Ectodermal cell (in vitro differentiated cells): ENCODE measurements around the gene GPR149. TPM values are rescaled to one million over a fixed set of nuclear protein-coding genes. Genes with fewer than 3 reads are reported as not detected.
"Not testable (repeated sequence)": the region's sequence is repeated elsewhere in the genome, so short reads cannot be mapped to it uniquely, and the experiment has no call there.

ENCODE experiments used
- H3K27ac ChIP-seq: 2 replicates; pipeline ENCODE4 v1.7.0; 2013; ENCODE audit warnings: mild to moderate bottlenecking, low read depth, low read length; ENCODE audit not compliant: insufficient read depth, poor library complexity, severe bottlenecking
- H3K27me3 ChIP-seq: 2 replicates; pipeline ENCODE4 v1.7.0; 2013; ENCODE audit warnings: mild to moderate bottlenecking, low read length; ENCODE audit not compliant: insufficient read depth, control insufficient read depth, poor library complexity, severe bottlenecking
- H3K36me3 ChIP-seq: one replicate; pipeline ENCODE4 v1.7.0; 2013; ENCODE audit warnings: low read length; ENCODE audit not compliant: control insufficient read depth, insufficient read depth
- H3K4me1 ChIP-seq: one replicate; pipeline ENCODE4 v1.7.0; 2013; ENCODE audit warnings: low read length; ENCODE audit not compliant: control insufficient read depth, insufficient read depth
- H3K4me3 ChIP-seq: 2 replicates; pipeline ENCODE4 v1.7.0; 2013; ENCODE audit warnings: low read depth, low read length, control low read depth; ENCODE audit not compliant: insufficient read depth
- H3K9me3 ChIP-seq: 2 replicates; pipeline ENCODE4 v1.7.0; 2013; ENCODE audit warnings: mild to moderate bottlenecking, low read length, moderate library complexity; ENCODE audit not compliant: control insufficient read depth
- WGBS, 2 experiments: methylation state at CpG; one replicate each; pipeline ENCODE4 v1.1.7; 2013; ENCODE audit warnings: missing lambda C conversion rate in 2 of 2; 5-methylcytosine and 5-hydroxymethylcytosine counted together
- polyA plus RNA-seq, 4 experiments: library from polyadenylated mRNA; stranded (reverse); fragments of 50-300 nt; gene quantifications; one replicate each; pipeline ENCODE4 v1.2.3, GENCODE V29; 2013

The GPR149 gene, protein sequence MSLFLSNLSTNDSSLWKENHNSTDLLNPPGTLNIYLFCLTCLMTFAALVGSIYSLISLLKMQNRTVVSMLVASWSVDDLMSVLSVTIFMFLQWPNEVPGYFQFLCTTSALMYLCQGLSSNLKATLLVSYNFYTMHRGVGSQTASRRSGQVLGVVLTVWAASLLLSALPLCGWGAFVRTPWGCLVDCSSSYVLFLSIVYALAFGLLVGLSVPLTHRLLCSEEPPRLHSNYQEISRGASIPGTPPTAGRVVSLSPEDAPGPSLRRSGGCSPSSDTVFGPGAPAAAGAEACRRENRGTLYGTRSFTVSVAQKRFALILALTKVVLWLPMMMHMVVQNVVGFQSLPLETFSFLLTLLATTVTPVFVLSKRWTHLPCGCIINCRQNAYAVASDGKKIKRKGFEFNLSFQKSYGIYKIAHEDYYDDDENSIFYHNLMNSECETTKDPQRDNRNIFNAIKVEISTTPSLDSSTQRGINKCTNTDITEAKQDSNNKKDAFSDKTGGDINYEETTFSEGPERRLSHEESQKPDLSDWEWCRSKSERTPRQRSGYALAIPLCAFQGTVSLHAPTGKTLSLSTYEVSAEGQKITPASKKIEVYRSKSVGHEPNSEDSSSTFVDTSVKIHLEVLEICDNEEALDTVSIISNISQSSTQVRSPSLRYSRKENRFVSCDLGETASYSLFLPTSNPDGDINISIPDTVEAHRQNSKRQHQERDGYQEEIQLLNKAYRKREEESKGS
- polyA plus RNA-seq (2013, experiment 1 of 4) = not detected
- not detected for polyA plus RNA-seq (2013, experiment 2 of 4)
- polyA plus RNA-seq (2013, experiment 3 of 4) = not detected
- not detected for polyA plus RNA-seq (2013, experiment 4 of 4)

DNA sequence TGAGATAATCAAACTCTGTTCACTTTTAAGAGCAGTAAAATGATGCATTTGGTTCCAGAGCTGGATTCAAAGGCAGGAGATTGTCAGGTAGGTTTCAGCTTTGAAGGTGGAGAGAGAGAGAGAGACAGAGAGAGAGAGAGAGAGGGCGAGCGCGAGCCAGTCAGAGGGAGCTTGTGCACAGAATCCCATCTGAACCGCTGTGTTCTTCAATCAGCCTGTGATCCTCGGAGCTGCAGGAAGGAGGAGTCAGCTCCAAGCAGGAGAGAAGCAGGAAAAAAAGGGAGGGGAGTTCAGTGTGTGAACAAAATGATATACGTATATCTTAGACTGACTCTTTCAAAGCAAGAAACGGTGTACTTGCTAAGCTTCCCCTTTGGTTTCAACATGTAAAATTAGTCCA is at the start of gene GPR149:
Gene GPR149 (minus strand): TSS at position 177 of the 400 bp plus-strand sequence. CDS start 575 bp downstream, outside the sequence.
- Histone ChIP-seq H3K27ac (no peak within 1 kb of the TSS), H3K36me3 (no peaks in the 10 kb centered on the region), H3K9me3 (no peaks in the 10 kb centered on the region), H3K4me3 (peak within 1 kb of the TSS; percentile 33), H3K27me3 (peaks cover 48% of the 10 kb centered on the region), H3K4me1 (peaks cover 12% of the 10 kb centered on the region)
- WGBS, 2 experiments = 22 to 24% methylated on average over 7 of the region's 7 CpGs

DNA sequence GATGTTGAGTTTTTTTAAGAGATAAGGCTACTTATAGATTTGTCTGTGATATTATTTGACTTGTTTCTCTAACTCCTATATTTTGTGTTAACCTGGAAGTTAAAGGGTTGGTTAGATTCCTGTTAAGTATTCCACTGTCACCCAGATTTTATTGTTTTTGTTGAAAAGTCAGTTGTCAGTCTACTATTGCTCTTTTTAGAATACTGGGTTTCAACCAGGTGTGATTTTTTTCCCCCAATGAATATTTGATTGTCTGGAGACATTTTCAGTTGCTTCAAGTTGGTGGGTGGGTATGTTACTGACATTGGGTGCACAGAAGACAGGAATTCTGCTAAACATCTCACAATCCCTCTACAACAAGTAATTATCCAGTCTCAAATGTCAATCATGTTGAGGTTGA is 43.8 kb upstream of the GPR149 start:
- Histone ChIP-seq H3K4me1 (no peaks in the 10 kb centered on the region), H3K9me3 (no peaks in the 10 kb centered on the region), H3K4me3 (no peak overlapping the region), H3K27me3 (no peaks in the 10 kb centered on the region), H3K27ac (no peak overlapping the region), H3K36me3 (no peaks in the 10 kb centered on the region)

DNA sequence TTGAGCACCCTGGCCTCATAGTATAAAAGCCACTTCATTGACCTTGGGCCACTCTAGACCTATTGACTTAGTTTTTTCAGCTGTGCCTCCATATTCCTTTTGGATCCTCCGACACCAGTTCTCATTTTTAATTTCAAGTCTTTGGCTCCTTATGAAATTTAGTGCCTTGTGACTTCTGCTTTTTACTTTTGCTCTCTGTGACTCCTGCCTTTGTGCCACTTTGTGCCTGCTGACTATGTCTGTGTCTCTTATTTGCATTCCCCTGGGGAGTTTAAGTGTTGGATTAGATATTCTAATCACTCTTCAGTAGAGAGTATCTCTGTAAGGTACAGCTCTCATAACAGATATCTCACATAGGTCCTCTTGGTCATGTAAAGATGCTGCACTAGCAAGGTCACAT is 39.6 kb upstream of the GPR149 start:
- Histone ChIP-seq H3K9me3 (no peaks in the 10 kb centered on the region), H3K27me3 (no peaks in the 10 kb centered on the region), H3K27ac (no peak overlapping the region), H3K4me3 (no peak overlapping the region), H3K4me1 (no peaks in the 10 kb centered on the region), H3K36me3 (no peaks in the 10 kb centered on the region)
- 95 to 97% methylated on average over 1 of the region's 1 CpG for WGBS, 2 experiments

DNA sequence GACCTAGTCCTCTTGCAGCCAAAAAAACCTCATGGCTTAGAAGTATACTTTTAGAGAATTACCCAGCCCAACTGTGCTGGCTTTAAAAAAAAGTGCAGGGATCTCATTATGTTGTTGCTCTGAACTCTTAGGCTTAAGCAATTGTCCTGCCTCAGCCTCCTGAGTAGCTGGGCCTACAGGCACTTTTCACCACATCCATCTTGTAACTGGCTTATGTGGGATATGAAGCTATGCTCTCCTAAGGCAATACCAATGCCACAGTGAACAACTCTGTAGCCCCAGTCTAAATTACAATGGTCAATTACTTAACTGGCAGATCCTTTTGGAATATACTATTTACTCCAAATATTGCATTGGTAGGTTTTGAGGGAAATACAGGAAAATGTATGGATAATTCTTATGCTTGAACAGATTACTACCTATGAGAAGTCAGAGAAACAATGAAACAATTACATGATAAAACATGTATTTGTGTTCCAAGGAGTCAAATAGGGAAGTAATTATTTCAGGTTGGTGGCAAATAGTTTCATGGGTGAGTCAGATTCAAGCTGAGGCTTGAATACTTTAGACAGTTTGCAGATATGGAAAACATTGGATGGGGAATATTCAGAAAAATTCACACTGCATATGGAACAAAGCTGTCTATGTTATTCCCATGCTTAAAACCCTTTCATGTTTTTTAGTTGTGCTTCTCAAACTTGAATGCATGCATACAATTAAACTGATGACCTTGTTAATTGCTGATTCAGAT is 34.6 kb upstream of the GPR149 start:
- Histone ChIP-seq H3K27me3 (no peaks in the 10 kb centered on the region), H3K36me3 (no peaks in the 10 kb centered on the region), H3K9me3 (no peaks in the 10 kb centered on the region), H3K4me3 (no peak overlapping the region), H3K4me1 (no peaks in the 10 kb centered on the region), H3K27ac (no peak overlapping the region)

DNA sequence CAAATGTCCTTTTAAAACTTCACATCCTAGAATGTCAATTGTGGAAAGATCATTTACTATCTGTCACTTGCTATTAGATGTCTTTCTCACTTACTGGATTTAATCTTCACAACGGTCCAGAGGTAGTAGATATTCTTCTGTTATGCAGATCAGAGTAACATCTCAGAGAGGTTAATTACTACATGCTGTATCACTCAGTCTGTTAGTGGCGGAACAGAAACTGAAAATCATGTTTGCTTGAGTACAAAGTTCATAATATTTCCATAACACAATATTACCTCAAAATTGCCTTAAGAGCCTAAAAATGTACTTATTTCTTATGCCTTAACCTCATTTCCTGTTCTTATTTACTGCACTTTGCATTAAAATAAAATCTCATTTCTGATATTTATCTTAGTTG is 28.6 kb upstream of the GPR149 start:
- H3K27ac ChIP-seq = no peak overlapping the region
- H3K4me3 ChIP-seq = no peak overlapping the region
- 86 to 100% methylated on average over 1 to 2 of the region's 2 CpGs for WGBS, 2 experiments
- H3K4me1 ChIP-seq = no peaks in the 10 kb centered on the region
- H3K36me3 ChIP-seq = no peaks in the 10 kb centered on the region
- H3K9me3 ChIP-seq = no peaks in the 10 kb centered on the region
- H3K27me3 ChIP-seq = no peaks in the 10 kb centered on the region

DNA sequence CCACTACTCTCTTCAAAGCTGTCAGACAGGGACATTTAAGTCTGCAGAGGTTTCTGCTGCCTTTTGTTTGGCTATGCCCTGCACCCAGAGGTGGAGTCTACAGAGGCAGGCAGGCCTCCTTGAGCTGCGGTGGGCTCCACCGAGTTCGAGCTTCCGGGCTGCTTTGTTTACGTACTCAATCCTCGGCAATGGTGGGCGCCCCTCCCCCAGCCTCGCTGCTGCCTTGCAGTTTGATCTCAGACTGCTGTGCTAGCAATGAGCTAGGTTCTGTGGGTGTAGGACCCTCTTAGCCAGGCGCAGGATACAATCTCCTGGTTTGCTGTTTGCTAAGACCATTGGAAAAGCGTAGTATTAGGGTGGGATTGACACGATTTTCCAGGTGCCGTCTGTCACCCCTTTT is 9.1 kb upstream of the GPR149 start:
- 88 to 92% methylated on average over 12 of the region's 12 CpGs for WGBS, 2 experiments
- not testable (repeated sequence) for H3K27ac ChIP-seq, H3K36me3 ChIP-seq

DNA sequence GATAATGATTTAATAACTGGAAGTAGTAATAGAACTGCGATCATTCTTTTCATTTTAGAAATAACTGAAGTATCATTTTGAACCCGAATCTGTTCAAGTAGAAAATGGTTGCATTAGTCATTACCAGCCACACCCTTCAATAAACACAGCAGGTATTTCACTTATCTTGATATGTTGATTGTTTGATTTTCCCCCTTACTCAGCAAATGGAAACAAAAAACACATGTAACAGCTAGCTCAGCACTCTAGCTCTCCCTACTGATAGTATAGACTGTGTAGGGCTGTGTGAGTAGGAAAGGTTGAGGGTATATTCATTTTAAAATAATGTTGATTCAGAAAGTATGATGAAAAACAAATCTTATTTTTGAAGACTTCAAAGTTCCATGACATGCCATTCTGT is 1.1 kb upstream of the GPR149 start:
- Histone ChIP-seq H3K27ac (no peak overlapping the region), H3K4me3 (no peak overlapping the region), H3K27me3 (peaks cover 45% of the 10 kb centered on the region), H3K4me1 (peaks cover 12% of the 10 kb centered on the region), H3K36me3 (no peaks in the 10 kb centered on the region), H3K9me3 (no peaks in the 10 kb centered on the region)
- WGBS, 2 experiments = 90 to 100% methylated on average over 2 of the region's 2 CpGs

More for the DNA sequence above, 9.1 kb upstream of the GPR149 start:
- not testable (repeated sequence) for H3K27me3 ChIP-seq, H3K9me3 ChIP-seq, H3K4me1 ChIP-seq, H3K4me3 ChIP-seq

DNA sequence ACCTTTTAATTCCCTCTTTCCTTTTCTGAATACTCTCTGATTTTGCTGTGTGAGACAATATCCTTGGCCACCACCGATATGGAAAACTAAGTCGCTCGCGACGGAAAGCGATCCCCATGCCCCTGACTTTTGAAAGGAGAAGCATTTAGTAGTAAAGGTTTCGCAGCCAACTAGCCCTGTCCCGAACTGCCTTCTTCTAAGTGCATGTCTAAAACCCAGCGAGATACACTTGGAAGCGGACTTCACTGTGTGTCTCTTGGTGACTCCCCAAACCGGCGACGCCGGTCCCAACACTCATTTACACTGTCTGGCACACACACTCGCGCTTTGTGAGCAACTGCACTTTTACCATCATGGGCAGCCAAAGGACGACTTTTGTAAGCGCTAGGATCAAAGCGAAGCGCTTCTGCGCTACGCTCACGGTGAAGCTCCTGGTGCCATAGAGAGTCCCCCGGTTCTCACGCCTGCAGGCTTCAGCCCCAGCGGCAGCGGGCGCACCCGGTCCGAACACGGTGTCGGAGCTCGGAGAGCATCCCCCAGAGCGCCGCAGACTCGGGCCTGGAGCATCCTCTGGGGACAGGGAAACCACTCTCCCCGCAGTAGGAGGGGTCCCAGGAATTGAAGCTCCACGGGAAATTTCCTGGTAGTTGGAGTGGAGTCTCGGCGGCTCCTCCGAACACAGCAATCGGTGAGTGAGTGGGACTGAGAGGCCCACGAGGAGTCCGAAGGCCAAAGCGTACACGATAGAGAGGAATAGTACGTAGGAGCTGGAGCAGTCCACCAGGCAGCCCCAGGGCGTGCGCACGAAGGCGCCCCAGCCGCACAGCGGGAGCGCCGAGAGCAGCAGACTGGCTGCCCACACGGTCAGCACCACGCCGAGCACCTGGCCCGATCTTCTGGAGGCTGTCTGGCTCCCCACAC is 1.4 kb downstream of the GPR149 start:
- Histone ChIP-seq H3K27me3 (peaks cover 48% of the 10 kb centered on the region), H3K4me3 (peak overlapping the region; percentile 33), H3K9me3 (no peaks in the 10 kb centered on the region), H3K27ac (no peak overlapping the region), H3K4me1 (peaks cover 12% of the 10 kb centered on the region), H3K36me3 (no peaks in the 10 kb centered on the region)
- 2 to 3% methylated on average over 59 of the region's 59 CpGs for WGBS, 2 experiments

DNA sequence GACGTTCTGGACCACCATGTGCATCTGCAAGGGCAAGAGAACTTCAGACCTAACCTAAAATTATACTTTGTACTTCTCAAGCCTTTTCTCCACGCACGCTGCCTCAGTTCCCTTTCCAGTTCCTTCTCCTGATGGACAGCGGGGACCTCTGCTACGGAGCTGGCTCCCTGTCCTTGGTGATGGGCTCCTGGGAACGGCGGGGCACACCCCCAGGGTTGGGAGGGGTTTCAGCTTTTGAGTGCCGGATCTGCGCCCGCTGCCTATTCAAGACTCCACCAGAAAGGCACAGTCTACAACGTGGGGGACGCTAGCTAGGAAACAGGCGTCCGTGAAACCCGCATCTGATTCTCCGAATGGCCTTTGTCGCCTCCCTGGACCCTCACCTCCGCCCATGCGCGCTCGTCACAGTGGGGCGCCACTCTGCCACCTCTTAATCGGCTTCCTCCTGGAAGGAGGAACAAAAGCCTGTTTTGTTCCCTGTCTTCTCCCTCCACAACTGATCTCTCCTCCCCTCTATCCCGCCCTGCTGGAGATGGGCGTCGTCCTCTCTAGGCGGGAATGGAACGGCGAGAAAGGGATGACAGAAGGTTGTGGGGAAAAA is 2.2 kb downstream of the GPR149 start:
- H3K9me3 ChIP-seq = no peaks in the 10 kb centered on the region
- peaks cover 12% of the 10 kb centered on the region for H3K4me1 ChIP-seq
- peak overlapping the region; percentile 33 for H3K4me3 ChIP-seq
- H3K36me3 ChIP-seq = no peaks in the 10 kb centered on the region
- H3K27me3 ChIP-seq = peaks cover 48% of the 10 kb centered on the region
- H3K27ac ChIP-seq = no peak overlapping the region
- WGBS, 2 experiments = 4% methylated on average over 29 of the region's 29 CpGs
